Medulla oblongata (tissue), 1 donor: ENCODE measurements around the gene WFDC2.

Source experiments
- DNase-seq: peaks from one replicate; pipeline ENCODE4 v3.0.0-alpha.2; 2015; ENCODE audit errors: extremely low spot score

The WFDC2 gene, protein sequence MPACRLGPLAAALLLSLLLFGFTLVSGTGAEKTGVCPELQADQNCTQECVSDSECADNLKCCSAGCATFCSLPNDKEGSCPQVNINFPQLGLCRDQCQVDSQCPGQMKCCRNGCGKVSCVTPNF

DNA sequence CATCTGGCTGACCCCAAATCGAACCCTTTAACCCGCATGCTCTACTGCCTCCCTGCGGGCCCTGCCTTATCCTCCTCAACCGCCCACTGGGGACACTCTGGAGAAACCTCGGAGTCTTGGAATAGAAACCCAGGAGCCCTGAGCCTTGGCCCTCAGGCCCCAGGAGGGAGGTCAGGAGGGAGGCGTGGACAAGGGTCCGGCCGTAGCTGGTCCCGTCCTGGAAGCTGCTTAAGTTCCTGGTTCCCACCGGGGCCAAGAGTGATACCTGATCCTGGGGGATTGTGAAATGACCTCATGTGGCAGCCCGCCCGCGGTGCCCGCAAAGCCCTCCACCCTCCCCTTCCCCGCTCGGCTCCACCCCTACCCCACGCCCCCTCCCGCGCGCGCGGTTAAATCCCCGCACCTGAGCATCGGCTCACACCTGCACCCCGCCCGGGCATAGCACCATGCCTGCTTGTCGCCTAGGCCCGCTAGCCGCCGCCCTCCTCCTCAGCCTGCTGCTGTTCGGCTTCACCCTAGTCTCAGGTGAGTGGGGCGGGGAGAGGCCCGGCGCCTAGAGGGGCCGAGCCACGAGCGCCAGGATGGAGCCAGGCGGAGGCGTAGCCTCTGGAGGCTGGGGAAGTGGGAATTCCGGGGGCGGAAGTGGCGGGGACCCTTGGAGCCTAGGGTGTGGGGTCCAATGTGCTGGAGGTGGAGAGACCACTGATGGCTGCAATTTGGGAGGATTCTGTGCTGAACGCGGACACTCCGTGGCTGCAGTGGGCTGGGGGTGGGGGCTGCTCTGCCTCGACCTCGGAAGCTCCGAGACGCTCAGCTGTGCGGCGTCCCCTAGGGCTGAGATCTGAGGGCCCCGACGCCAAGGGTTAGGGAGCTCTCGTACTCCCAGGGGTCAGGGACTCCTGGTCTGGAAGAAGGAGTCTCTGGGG lies at the start of gene WFDC2:
Gene WFDC2 (plus strand): TSS at position 418 of the 926 bp plus-strand sequence. CDS start 29 bp downstream, at position 447.
- DNase-seq = no peak

DNA sequence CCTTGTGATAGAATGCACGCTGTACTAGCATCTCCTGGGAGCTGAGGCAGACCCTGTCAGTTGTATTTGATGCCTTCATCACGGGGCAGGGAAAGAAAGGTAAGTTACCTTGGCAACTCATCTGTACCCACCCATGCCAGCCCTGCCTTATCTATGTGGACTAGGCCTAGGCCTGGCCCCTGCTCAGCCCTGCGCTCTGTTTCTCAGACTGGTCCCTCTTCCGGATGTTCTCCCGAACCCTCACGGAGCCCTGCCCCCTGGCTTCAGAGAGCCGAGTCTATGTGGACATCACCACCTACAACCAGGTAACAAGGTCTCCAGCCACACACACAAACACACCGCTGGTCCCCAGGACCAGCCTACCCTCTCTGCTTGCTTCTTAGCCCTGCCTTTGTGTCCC lies 49.4 kb upstream of the WFDC2 start:
- DNase-seq = no peak

DNA sequence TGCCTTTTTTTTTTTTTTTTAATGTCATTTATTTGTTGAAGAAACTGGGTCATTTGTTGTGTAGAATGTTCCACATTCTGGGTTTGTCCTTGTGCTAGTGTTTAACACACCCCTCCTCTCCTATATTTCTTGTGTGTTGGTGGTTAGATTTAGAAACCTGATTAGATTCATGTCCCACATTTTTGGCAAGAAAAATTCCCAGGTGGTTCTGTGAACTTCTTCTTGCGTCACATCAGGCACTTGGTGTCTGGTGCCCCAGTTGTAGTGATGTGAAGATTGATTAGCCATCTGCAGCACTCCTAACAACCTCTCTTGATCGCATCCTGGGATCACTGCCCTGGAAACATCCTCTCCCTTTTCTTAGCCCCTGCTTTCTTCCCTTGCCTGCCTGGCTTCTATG lies 45.9 kb upstream of the WFDC2 start:
- no peak for DNase-seq

DNA sequence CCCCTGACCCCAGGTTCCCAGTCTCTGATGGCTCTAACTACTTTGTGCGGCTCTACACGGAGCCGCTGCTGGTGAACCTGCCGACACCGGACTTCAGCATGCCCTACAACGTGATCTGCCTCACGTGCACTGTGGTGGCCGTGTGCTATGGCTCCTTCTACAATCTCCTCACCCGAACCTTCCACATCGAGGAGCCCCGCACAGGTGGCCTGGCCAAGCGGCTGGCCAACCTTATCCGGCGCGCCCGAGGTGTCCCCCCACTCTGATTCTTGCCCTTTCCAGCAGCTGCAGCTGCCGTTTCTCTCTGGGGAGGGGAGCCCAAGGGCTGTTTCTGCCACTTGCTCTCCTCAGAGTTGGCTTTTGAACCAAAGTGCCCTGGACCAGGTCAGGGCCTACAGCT lies 44.0 kb upstream of the WFDC2 start:
- no peak for DNase-seq

DNA sequence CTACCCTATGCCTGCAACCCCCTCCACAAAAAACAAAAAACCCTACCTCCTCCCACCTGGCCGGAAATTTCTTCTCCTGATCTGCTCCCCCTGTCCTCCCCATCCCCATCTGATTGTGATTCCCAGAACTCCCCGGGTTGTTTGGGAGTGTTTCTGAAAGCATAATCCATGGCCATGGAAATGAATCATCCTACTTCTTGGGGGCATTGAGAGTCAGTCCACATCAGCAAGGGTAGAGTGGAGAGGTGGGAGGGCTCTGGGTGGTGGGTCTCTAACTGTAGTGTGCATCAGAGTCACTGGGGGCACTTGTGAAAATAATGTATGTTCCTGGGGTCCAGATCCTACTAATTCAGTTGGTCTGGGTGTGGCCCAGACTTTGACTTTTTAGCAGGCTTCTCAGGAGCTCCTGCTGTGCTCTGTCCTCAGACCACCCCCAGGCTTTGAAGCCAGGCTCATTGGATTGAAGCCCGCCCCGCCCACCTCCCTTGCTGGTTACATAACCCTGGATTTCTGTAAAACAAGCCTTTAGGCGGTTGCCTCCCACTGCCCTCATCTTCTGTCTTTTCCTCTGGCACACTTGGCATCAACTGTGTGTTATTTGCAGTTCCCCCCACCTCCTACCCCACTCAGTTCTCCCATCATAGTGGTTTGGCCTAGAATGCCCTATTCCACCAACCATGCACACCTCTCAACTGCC lies 43.1 kb upstream of the WFDC2 start:
- no peak for DNase-seq

DNA sequence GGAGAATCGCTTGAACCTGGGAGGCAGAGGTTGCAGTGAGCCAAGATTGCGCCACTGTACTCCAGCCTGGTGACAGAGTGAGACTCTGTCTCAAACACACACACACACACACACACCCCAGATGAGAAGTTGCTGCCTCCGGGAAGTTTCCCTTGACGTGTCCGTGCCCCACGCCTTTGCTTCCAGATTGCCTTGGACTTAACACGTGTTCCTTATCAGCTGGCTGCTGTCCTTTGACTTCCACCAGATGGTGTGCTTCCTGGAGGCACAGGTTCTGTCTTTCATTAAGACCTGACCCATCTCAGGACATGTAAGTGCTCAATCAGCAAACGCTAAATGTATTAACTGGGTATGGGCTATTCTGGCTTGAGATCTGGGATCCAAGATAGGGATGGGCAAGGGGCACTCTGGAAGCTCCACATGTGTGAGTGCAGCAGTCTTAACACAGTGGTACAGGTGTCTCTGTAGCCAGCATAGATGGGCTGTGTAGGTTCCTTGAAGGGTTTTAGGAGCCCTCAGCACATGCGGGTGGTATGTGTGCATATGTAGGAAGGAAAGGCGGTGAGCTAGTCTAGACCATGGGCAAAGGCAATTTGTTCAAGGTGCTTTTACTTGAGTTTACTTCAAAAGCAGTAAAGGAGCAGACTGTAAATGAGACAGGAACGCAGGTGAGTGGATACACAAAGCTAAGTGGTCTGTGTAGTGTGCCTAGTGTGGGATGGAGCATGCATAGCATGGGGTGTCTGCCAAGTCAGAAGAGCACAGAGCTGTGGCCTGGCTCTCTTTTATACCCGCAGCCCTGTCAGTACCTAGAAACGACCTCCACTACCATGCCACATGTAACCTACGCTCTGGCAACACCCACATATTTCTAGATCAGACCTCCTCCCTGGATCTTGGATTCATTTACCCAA lies 42.1 kb upstream of the WFDC2 start:
- DNase-seq = no peak

DNA sequence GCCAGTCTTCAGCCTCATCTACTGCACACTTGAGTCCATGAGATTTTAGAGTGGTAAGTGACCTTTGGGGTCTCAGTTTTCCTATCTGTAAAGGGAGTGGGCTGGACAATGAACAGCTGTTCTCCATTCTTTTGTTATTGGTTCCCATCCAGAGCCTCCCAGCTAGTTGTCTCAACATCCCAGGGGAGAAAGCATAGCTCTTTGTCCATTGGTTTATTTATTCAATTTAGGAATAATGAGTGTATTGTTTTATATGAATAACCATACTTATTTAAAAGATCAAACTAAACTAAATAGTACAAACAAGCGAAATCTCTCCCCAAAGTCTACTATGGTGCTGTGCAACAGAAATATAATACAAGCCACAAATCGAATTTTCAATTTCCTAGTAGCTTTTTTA lies 39.9 kb upstream of the WFDC2 start:
- DNase-seq = peak; percentile 83

DNA sequence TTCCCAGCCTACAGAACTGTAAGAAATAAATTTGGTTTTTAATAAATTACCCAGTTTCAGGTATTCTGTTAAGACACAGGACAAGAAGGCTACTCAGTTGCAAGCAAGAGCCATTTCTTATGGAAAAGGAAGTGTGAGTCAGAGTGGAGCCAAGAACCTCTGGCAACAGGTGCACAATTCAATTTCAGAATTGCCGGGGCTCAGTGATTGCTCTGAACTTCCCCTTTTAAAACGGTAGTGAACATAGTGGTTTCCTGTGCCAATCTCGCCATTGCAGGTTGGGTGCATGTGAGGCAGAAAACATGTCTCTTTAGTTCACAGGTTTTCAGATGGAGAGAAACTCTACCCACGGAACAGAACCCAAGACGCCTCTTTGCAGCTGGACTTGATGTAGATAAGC lies 37.3 kb upstream of the WFDC2 start:
- no peak for DNase-seq

DNA sequence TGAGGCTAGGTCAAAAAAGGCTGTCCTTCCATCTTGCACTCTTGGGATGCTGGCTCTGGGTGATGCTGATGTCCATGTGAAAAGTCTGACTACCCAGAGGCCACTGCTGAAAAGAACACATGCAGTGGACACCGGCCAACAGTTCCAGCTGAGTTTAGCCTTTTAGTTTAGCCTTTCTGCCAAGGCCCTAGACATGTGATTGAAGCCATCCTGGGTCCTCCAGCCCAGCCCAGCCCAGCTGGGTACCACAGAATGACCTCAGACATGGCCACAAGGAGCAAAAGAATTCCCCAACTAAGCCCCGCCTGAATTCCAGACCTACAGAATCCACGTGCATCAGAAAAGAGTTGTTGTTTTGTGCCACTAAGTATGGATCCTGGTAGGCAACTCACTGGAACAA lies 36.2 kb upstream of the WFDC2 start:
- DNase-seq = peak; percentile 97

DNA sequence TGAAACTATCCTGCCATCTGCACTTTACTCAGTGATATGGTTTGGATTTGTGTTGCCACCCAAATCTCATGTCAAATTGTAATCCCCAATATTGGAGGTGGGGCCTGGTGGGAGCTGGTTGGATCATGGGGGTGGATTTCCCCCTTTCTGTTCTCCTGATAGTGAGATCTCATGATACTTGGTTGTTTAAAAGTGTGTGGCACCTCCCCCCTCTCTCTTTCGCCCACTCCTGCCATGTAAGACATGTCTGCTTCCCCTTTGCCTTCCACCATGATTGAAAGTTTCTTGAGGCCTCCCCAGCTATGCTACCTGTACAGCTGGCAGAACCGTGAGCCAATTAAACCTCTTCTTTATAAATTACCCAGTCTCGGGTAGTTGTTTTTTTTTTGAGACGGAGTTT lies 35.6 kb upstream of the WFDC2 start:
- no peak for DNase-seq

DNA sequence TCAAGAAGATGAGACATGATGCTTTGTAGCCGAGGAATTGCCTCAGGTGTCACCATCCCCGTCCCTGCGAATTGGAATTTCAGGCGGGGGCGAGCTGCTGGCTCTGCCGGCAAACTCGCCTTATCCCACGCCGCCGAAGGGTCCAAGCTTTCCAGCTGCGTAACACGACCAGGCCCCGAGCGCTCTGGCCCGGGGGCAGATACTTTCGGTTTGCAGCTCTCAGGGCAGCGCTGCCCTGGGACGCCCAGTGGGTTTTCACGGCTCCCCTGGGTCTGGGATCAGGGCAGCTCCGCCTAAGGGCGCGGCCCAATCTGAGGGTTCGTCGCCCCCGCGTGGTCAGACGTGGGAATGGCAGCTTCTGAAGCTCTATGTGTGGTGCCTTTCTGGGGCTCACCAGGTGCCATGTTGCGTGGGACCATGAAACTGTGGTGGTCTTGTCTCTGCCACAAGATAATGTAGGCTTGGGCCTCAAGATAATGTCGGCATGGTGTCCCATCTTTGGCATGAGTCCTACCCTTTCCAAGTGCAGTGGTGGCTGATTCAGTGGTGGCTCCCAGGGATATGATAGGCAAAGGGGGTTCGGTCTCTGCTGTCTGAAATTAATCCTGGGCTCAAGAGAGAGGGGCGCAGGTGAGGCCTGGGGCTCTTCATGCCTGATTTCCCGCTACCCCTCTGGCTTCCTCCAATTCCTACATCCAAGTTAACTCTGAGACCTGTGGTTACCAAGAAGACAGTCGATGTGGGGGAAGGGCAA lies 32.6 kb upstream of the WFDC2 start:
- peak; percentile 94 for DNase-seq

DNA sequence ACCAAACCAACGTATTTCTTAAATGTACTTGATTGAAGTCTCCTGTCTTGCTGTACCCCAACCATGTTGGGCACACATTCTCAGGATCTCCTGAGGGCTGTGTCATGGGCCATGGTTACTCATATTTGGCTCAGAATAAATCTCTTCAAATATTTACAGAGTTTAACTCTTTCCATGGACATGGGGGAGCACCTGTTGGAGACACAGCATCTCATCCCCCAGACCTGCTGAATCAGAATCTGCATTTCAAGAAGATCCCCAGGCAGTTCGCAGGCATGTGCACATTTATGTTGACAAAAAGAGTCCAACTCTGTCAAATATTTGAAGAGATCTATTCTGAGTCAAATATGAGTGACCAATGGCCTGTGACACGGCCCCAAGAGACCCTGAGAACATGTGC lies 29.1 kb upstream of the WFDC2 start:
- DNase-seq = no peak

DNA sequence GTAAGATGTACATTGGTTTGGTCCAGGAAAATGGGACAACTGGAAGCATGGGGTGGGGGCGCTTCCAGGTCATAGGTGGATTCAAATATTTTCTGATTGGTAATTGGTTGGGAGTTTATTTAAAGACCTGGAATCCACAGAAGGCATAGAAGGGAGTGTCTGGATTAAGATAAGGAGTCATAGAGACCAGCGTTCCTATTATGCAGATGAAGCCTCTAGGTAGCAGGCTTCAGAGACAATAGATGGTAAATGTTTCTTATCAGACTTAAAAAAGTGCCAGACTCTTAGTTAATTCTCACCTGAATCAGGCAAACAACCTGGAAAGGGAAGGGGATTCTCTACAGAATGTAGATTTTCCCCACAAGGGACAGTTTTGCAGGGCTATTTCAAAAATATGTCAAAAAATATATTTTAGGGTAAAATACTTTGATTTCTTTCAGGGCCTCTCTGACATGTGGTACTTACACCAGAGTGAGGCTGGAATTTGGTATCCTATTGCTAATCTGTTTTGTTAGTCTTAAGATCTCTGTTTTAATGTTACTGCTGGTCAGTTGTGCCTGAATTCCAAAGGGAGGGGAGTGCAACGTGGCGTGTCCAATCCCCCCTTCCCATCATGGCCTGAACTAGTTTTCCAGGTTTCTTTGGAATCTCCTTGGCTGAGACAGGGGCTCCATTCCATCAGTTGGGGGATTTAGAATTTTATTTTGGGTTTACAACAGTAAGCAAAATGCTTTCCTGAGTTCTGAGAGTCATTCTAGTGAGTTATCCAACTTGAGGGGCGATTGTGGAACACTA lies 28.5 kb upstream of the WFDC2 start:
- DNase-seq = no peak

DNA sequence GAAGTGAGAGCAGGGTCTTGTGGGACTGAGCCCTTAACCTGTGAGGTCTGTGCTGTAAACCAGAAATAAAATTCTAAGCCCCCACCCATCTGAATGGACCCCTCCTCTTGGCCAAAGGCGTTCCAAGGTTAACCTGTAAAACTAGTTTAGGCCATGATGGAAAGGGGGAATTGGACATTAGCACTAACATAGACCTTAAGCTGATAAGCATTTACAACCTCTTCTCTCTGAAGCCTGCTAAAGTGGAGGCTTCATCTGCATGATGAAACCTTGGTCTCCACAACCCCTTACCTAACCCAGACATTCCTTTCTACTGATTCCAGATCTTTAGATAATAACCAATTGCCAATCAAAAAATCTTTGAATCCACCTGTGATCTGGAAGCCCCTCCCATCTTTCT lies 27.8 kb upstream of the WFDC2 start:
- no peak for DNase-seq

DNA sequence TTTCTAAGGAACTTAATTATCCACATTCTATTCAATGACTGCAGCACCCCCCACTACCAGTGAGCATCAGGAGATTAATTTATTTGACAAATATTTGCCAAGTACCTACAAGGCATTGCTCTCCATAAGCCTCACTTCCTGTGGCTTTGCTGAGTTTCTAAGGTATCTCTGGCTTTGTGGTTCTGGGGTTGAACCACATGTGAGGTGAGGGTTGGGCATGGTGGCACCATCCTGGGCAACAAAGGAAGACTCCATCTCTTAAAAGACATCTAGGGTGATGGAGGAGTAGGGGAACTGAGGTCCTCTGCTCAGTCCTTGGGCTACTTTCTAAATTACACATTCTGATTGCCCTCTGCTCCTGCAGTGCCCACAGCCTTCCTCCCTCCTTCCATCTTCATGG lies 25.5 kb upstream of the WFDC2 start:
- no peak for DNase-seq

DNA sequence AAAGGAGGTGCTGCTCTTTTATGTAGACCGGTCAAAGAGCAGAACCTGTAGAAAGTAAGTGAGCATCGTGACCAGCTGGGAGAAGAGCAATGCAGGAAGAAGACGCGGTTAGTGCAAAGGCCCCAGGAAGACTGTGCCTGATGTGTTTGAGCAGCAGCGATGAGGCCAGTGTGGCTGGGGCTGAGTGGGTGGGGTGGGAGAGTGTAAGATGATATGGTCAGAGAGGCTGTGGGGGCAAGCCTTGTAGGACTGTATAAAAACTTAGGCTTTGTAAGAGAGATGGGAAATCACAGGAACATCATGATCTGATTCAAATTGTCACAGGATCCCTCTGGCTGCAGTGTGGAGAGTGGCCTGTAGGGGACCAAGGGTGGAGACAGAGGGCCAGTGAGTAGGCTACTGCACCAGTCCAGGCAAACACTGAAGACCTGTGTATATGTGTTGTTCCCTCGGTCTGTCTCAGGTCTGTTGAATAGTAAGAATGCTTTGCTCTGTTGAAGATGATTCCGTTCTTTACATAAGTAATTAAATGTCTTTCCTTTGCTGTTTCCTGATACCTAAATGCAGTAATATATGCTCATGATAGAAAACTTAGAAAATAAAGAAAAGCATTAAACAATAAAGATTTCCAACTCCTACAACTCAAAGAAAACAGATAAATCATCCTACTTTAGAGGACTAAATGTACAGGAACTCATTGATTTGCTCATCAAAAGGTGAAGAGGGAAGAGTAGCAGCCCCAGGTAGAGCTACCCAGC lies 23.6 kb upstream of the WFDC2 start:
- no peak for DNase-seq

DNA sequence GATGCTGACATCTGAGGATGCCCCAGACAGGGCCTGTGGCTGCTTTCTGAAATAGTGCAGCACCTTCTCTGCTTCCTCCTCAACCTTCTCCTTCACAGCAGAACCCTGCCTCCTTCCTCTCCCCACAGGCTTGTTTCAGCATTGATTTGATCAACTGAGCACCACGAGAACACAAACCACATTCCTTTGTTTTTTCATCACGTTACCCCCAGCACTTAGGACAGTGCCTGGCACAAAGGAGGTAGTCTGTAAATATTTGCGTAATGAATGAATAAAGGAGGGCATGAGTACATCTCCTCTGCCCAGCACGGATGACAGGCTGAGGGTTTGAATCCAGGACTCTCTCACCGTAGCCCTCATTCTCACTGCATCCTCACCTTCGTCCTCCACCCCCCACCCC lies 21.3 kb upstream of the WFDC2 start:
- no peak for DNase-seq

DNA sequence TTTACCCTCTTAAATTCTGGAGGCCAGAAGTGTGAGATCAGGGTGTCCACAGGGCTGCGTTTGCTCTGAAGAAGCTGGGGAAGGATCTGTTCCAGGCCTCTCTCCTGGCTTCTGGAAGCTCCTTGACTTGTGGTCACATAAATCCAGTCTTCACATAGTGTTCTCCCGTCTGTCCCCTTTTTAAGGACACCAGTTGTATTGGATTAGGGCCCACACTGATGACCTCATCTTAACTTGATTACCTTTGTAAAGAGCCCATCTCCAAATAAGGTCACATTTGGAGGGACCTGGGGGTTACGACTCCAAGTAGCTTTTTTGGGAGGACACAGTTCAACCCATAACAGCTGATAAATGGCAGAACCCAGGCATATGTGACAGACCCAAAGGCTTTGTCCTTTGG lies 20.0 kb upstream of the WFDC2 start:
- no peak for DNase-seq

DNA sequence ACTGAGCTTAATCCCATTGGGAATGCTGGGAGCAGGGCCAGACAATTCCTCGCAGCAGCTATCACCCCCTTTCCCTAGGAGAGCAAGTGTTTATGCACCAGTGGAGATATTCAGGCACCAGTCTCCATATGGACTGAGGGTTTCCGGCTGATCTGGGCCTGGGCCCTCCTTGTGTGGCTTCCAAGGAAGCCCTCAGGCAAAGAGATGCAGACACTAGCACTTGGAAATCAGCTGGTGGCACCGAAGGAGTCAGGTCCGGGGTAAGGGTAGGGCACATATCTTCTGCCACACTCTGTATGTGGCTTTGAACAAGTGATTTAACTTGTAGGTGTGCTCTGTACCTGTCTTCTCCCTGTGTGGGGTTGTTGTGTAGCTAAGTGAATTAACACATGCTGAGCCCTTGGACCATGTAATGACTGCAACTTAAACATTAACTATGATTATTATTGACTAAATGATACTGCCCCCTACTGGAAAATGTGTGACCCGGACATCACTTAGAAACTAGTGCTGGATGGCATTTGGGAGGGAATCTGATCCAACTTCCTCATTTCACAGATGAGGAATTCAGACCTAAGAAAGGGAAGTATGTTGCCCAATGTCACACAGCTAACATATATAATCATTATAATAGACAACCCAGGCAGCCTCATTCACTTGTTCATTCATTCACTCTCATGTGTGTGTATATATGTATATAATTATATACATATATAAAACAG lies 19.3 kb upstream of the WFDC2 start:
- peak; percentile 78 for DNase-seq
